GM12878 (cell line): ENCODE data around the gene ITPR2. TPM values are rescaled to one million over a fixed set of nuclear protein-coding genes. Genes with fewer than 3 reads are reported as not detected.
A peak's percentile ranks its signal among the peaks of the same experiment; 100 is the strongest.

Experiments
- ATAC-seq: fragments of 200-7000 bp; cut with Tn5 transposase; 3 replicates; pipeline ENCODE4 v1.9.1; 2020; ENCODE audit warnings: mild to moderate bottlenecking, moderate library complexity
- BruUV-seq: library from RNA; stranded (reverse); fragments of 400-500 nt; replicated peaks from 2 replicates; lab custom pipeline; 2021; lab: Mats Ljungman, UMichigan
- CTCF ChIA-PET: fragments of 300-600 bp; sonication (Branson Sonifier 250); formaldehyde crosslinking; extraction: SDS; loops from one replicate; lab custom pipeline; 2021; ENCODE audit warnings: inconsistent platforms; lab: Yijun Ruan, JAX
- POLR2A ChIA-PET: fragments of 350-600 bp; formaldehyde crosslinking; extraction: SDS; loops from one replicate; lab custom pipeline; 2021; ENCODE audit warnings: inconsistent platforms; lab: Charles Lee
- RAD21 ChIA-PET: fragments of 300-600 bp; sonication (Branson Sonifier 250); formaldehyde crosslinking; loops from one replicate; lab custom pipeline; 2023; ENCODE audit warnings: antibody characterized with exemption; ENCODE audit not compliant: unreplicated experiment; lab: Charles Lee
- SMC1A ChIA-PET: fragments of 300-600 bp; sonication (Branson Sonifier 250); formaldehyde crosslinking; loops from one replicate; lab custom pipeline; 2023; ENCODE audit not compliant: unreplicated experiment, uncharacterized antibody; lab: Charles Lee
- DNase-seq: peaks from one replicate; pipeline ENCODE4 v3.0.0-alpha.2; 2011; ENCODE audit warnings: low read depth, low spot score
- FAIRE-seq: peaks from 3 replicates; lab custom pipeline; 2011; peaks lifted over from hg19 to GRCh38; lab: Jason Lieb, UNC
- H2AFZ ChIP-seq: 2 replicates; pipeline ENCODE4 v1.6.0; 2011; ENCODE audit warnings: low read depth, low read length, control low read depth; ENCODE audit not compliant: control insufficient read depth
- H3K27ac ChIP-seq: 2 replicates; pipeline ENCODE4 v1.5.1; 2011; ENCODE audit warnings: control low read depth; ENCODE audit not compliant: control insufficient read depth, insufficient read depth
- H3K27me3 ChIP-seq, 2 experiments: replicated peaks in 1 of 2; 2 replicates each; pipeline versions ENCODE4 v1.6.0 to v1.6.1; 2011; ENCODE audit warnings: low read length in 1 of 2; ENCODE audit not compliant: control insufficient read depth in 2 of 2, insufficient read depth in 2 of 2
- H3K36me3 ChIP-seq, 2 experiments: 2 replicates each; pipeline ENCODE4 v1.5.1; 2011; ENCODE audit warnings: low read length in 1 of 2; ENCODE audit not compliant: control insufficient read depth in 2 of 2, insufficient read depth in 2 of 2
- H3K4me1 ChIP-seq: 2 replicates; pipeline ENCODE4 v1.6.1; 2011; ENCODE audit warnings: mild to moderate bottlenecking, low read length, moderate library complexity, mixed read lengths; ENCODE audit not compliant: control insufficient read depth, insufficient read depth
- H3K4me2 ChIP-seq: 2 replicates; pipeline ENCODE4 v1.6.0; 2011; ENCODE audit warnings: control low read depth; ENCODE audit not compliant: control insufficient read depth, insufficient read depth
- H3K4me3 ChIP-seq: fragments of 200-600 bp; sonication (generic); 2 replicates; pipeline ENCODE4 v1.5.1; 2016
- H3K79me2 ChIP-seq: 2 replicates; pipeline ENCODE4 v1.6.0; 2011; ENCODE audit warnings: low read length; ENCODE audit not compliant: control insufficient read depth, insufficient read depth
- H3K9ac ChIP-seq: 2 replicates; pipeline ENCODE4 v1.8.0; 2011; ENCODE audit warnings: low read length, control low read depth, mixed read lengths; ENCODE audit not compliant: control insufficient read depth, insufficient read depth
- H3K9me3 ChIP-seq: replicated peaks from 3 replicates; pipeline ENCODE4 v1.5.1; 2011; ENCODE audit warnings: mild to moderate bottlenecking, low read length; ENCODE audit not compliant: control insufficient read depth, insufficient read depth
- H4K20me1 ChIP-seq: 2 replicates; pipeline ENCODE4 v1.6.0; 2011; ENCODE audit not compliant: control insufficient read depth, insufficient read depth
- CHD2 ChIP-seq: IDR thresholded peaks from 2 replicates; pipeline ENCODE4 v1.6.1; 2011; ENCODE audit warnings: low read depth, low read length, improper control_type of control experiment, borderline replicate concordance
- CREM ChIP-seq: IDR thresholded peaks from 2 replicates; pipeline ENCODE4 v1.6.1; 2014; ENCODE audit warnings: antibody characterized with exemption, low read depth
- EED ChIP-seq: sonication (generic); IDR thresholded peaks from 2 replicates; pipeline ENCODE4 v1.6.1; 2016; ENCODE audit warnings: antibody characterized with exemption, low read depth
- FOXM1 ChIP-seq: IDR thresholded peaks from 2 replicates; pipeline ENCODE4 v1.6.1; 2012; ENCODE audit warnings: low read depth, mild to moderate bottlenecking, inconsistent platforms, low read length, moderate library complexity
- IKZF1 ChIP-seq: fragments of 450-650 bp; conservative IDR thresholded peaks from 2 replicates; pipeline ENCODE4 v1.6.1; 2017; ENCODE audit warnings: antibody characterized with exemption, mild to moderate bottlenecking
- JUNB ChIP-seq: IDR thresholded peaks from 2 replicates; pipeline ENCODE4 v1.6.1; 2016; ENCODE audit warnings: antibody characterized with exemption, mild to moderate bottlenecking
- MEF2A ChIP-seq: IDR thresholded peaks from 2 replicates; pipeline ENCODE4 v1.6.1; 2011; ENCODE audit warnings: low read depth, mild to moderate bottlenecking, low read length, moderate library complexity; ENCODE audit not compliant: insufficient read depth
- MTA2 ChIP-seq: fragments of 450-650 bp; IDR thresholded peaks from 2 replicates; pipeline ENCODE4 v1.6.1; 2016; ENCODE audit warnings: low read depth, mild to moderate bottlenecking, moderate library complexity
- NFIC ChIP-seq: IDR thresholded peaks from 2 replicates; pipeline ENCODE4 v1.6.1; 2012; ENCODE audit warnings: low read depth, mild to moderate bottlenecking, inconsistent platforms, low read length, moderate library complexity
- NFXL1 ChIP-seq: fragments of 450-650 bp; IDR thresholded peaks from 2 replicates; pipeline ENCODE4 v1.6.1; 2017; ENCODE audit warnings: antibody characterized with exemption, mild to moderate bottlenecking, borderline replicate concordance
- NR2F1 ChIP-seq: fragments of 450-650 bp; conservative IDR thresholded peaks from 2 replicates; pipeline ENCODE4 v1.6.1; 2017; ENCODE audit warnings: mild to moderate bottlenecking
- SIN3A ChIP-seq: IDR thresholded peaks from 2 replicates; pipeline ENCODE4 v1.6.1; 2012; ENCODE audit warnings: low read depth, low read length, improper control_type of control experiment
- SMAD1 ChIP-seq: fragments of 450-650 bp; IDR thresholded peaks from 2 replicates; pipeline ENCODE4 v1.6.1; 2018; ENCODE audit warnings: mild to moderate bottlenecking, low read depth; ENCODE audit not compliant: partially characterized antibody
- STAT1 ChIP-seq: fragments of 450-650 bp; conservative IDR thresholded peaks from 2 replicates; pipeline ENCODE4 v1.6.1; 2014; ENCODE audit warnings: antibody characterized with exemption, mild to moderate bottlenecking
- ZBED1 ChIP-seq: IDR thresholded peaks from 2 replicates; pipeline ENCODE4 v1.6.1; 2016; ENCODE audit warnings: borderline replicate concordance
- WGBS: methylation state at CpG from one replicate; pipeline ENCODE4 v1.1.6; 2016; ENCODE audit warnings: low lambda C conversion rate; ENCODE audit not compliant: insufficient replicate concordance, insufficient coverage; ENCODE audit errors: missing lambda C conversion rate; 5-methylcytosine and 5-hydroxymethylcytosine counted together
- in situ Hi-C: fragments of 300-500 bp; cut with MboI; formaldehyde crosslinking; loops from 9 replicates; pipeline ENCODE4 v1.14.3; 2018; ENCODE audit warnings: mixed read lengths
- intact Hi-C: fragments of 100-400 bp; cut with micrococcal nuclease; formaldehyde crosslinking; loops from one replicate; pipeline ENCODE4 v1.14.2; 2022; ENCODE audit not compliant: unreplicated experiment
- polyA plus RNA-seq, 11 experiments: library from polyadenylated mRNA; depleted of rRNA in 4 of 11; unstranded in 6 of 11; stranded (reverse) in 5 of 11; fragments of >200 nt; fragmentation: Nextera tagmentation in 4 of 11; fragmentation: Illumina TruSeq in 1 of 11; extraction: Ambion mirVana in 4 of 11; extraction: Trizol in 1 of 11; gene quantifications; 1 replicate in 1 of 11; 2 replicates in 10 of 11; pipeline versions ENCODE4 v1.2.1 to v1.2.3, GENCODE V29; 2011 to 2016; ENCODE audit warnings: inconsistent platforms in 2 of 11, missing spikeins in 2 of 11, low read depth in 1 of 11
- total RNA-seq, 4 experiments: library from RNA; depleted of rRNA in 3 of 4; stranded (reverse); fragments of >200 nt in 3 of 4; fragmentation: Illumina TruSeq in 1 of 4; extraction: Trizol in 1 of 4; gene quantifications; 2 replicates each; pipeline versions ENCODE4 v1.2.1 to v1.2.3, GENCODE V29; 2013 to 2021

Gene ITPR2
- total and polyA plus RNA-seq, 10 of the 15 experiments (the other 5 are each of a cell fraction or from before 2014, with no cell fraction given) = 7.5 to 76.2 (median 47.1) TPM

- DNase-seq (no peak), ATAC-seq (no peak)
- WGBS = 11% methylated on average over 1 of the region's 1 CpG
- no peaks in the 10 kb centered on the region for H3K36me3 ChIP-seq
- H4K20me1 ChIP-seq = no peaks in the 10 kb centered on the region
- no peaks in the 10 kb centered on the region for H3K9me3 ChIP-seq
- 0 out of 2 replicates have a peak, but pooled peaks have one; percentile 3 for TF ChIP-seq EED
- TF ChIP-seq STAT1 = no peak
- TF ChIP-seq, all 136 proteins: peak for 1
- Histone ChIP-seq H3K4me2 (no peak overlapping the region), H2AFZ (no peak overlapping the region), H3K4me3 (no peak overlapping the region), H3K27ac (no peak overlapping the region), H3K27me3 (no peaks in the 10 kb centered on the region), H3K9ac (no peak overlapping the region), H3K4me1 (peaks cover 43% of the 10 kb centered on the region), H3K79me2 (no peaks in the 10 kb centered on the region)
- FAIRE-seq = no peak
- in situ Hi-C loops (no loop called here), intact Hi-C loops (loop anchor here (2.0 kb wide), 1 partner anchor 140 kb away; no protein-coding TSS in a partner anchor)
- ChIA-PET RAD21 (interaction anchor here (1.4 to 4.2 kb wide), 3 partner anchors 13 to 434 kb away, joined by 6 to 30 read pairs (median 7); partner anchors contain the start of gene ITPR2), SMC1A (interaction anchor here (0.8 to 4.7 kb wide), 4 partner anchors 13 to 171 kb away, joined by 3 to 25 read pairs (median 3); no protein-coding TSS in a partner anchor), CTCF (interaction anchor here (4.7 to 10.1 kb wide), 2 partner anchors 12 to 18 kb away, joined by 21 to 95 read pairs; no protein-coding TSS in a partner anchor), POLR2A (interaction anchor here (1.0 kb wide), 2 partner anchors 13 to 121 kb away, joined by 3 read pairs; no protein-coding TSS in a partner anchor)
- BruUV-seq = no TSS peak
Observed at GRCh38 chr12:26872625-26873024, 39.6 kb upstream of the ITPR2 start.

GRCh38 chr12:26871985-26872384 is 39.0 kb upstream of the ITPR2 start:
- H3K9me3 ChIP-seq = no peaks in the 10 kb centered on the region
- BruUV-seq = no TSS peak
- POLR2A ChIA-PET = interaction anchor here (1.0 to 1.6 kb wide), 2 partner anchors 14 to 138 kb away, joined by 3 read pairs; no protein-coding TSS in a partner anchor
- no peaks in the 10 kb centered on the region for H3K79me2 ChIP-seq
- no peak overlapping the region for H3K4me3 ChIP-seq
- ATAC-seq = peak; percentile 18
- peaks cover 48% of the 10 kb centered on the region for H3K4me1 ChIP-seq
- peak; percentile 47 for FAIRE-seq
- intact Hi-C loops (loop anchor here (2.0 kb wide), 1 partner anchor 139 kb away; no protein-coding TSS in a partner anchor), in situ Hi-C loops (no loop called here)
- H3K27ac ChIP-seq = no peak overlapping the region
- H2AFZ ChIP-seq = no peak overlapping the region
- no peak overlapping the region for H3K9ac ChIP-seq
- no peaks in the 10 kb centered on the region for H3K27me3 ChIP-seq
- no peaks in the 10 kb centered on the region for H3K36me3 ChIP-seq
- no peak for DNase-seq
- H3K4me2 ChIP-seq = no peak overlapping the region; the same call in 1 of the 2 replicates
- WGBS = 2% methylated on average over 2 of the region's 2 CpGs
- H4K20me1 ChIP-seq = no peaks in the 10 kb centered on the region
- CTCF ChIA-PET = interaction anchor here (0.8 to 10.1 kb wide), 6 partner anchors 9 to 138 kb away, joined by 3 to 95 read pairs (median 4); partner anchors contain the start of gene ITPR2
- RAD21 ChIA-PET = interaction anchor here (0.9 to 4.2 kb wide), 5 partner anchors 8 to 435 kb away, joined by 3 to 30 read pairs (median 6); partner anchors contain the start of gene ITPR2
- SMC1A ChIA-PET = interaction anchor here (0.8 to 4.7 kb wide), 10 partner anchors 12 to 170 kb away, joined by 3 to 25 read pairs (median 4); no protein-coding TSS in a partner anchor
- TF ChIP-seq NFXL1 = no peak
- no peak for TF ChIP-seq SIN3A
- peak; percentile 32; the same call in 1 of the 2 replicates for TF ChIP-seq FOXM1
- 0 out of 2 replicates have a peak, but pooled peaks have one; percentile 53 for TF ChIP-seq ZBED1
- TF ChIP-seq MTA2 = peak; percentile 51
- peak; percentile 76 for TF ChIP-seq JUNB
- TF ChIP-seq NFIC = peak; percentile 70; the same call in 1 of the 2 replicates
- 0 out of 2 replicates have a peak, but pooled peaks have one; percentile 35 for TF ChIP-seq EED
- no peak for TF ChIP-seq CHD2
- peak; percentile 46; the same call in 1 of the 2 replicates for TF ChIP-seq CREM
- peak; percentile 46; the same call in 1 of the 2 replicates for TF ChIP-seq NR2F1
- TF ChIP-seq IKZF1 = 0 out of 2 replicates have a peak, but pooled peaks have one; percentile 38
- TF ChIP-seq MEF2A = 0 out of 2 replicates have a peak, but pooled peaks have one; percentile 31
- TF ChIP-seq SMAD1 = no peak
